Adrenal gland (tissue), 5 donors: Measurements from ENCODE around the gene CHN2.

Source experiments
- POLR2A ChIP-seq, 2 donors: fragments of 450-650 bp; IDR thresholded peaks; one replicate each; pipeline ENCODE4 v1.6.1; 2017; ENCODE audit warnings: antibody characterized with exemption in 2 of 2, mild to moderate bottlenecking in 2 of 2, moderate library complexity in 1 of 2
- TF ChIP-seq, protein P1 (sequence below), 6 experiments: fragments of 450-650 bp in 4 of 6; fragments of 200-600 bp in 2 of 6; sonication (generic) in 1 of 6; IDR thresholded peaks; 1 replicate in 5 of 6; 2 replicates in 1 of 6; pipeline versions ENCODE4 v1.5.1 to v1.8.0; 2016 to 2021; ENCODE audit warnings: antibody characterized with exemption in 6 of 6, mild to moderate bottlenecking in 2 of 6, moderate library complexity in 1 of 6
- donor health status: DM: no; HTN: no; CAD: no.

DNA sequence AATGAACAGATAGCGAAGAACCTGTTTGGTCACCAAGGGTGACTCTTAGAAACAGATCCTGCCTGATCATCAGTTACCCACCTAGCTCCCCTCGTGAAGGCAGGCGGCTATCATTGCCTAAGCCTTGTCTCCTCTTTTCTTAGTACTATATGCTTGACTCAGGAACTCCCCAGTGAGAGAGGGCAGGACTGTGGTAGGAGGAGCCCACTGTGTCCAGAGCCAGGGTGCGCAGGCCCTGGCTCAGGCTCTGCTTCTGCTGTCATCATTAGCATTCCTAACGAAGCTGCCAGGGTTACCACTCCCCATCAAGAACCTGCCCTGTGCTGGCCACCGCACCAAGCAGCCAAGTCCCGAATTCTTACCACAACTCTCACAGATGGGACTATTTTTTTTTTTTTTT lies 160.8 kb downstream of the CHN2 start:
- no peak for TF ChIP-seq POLR2A (IDR thresholded peaks at IDR 0.05)
- TF ChIP-seq, protein P1, sequence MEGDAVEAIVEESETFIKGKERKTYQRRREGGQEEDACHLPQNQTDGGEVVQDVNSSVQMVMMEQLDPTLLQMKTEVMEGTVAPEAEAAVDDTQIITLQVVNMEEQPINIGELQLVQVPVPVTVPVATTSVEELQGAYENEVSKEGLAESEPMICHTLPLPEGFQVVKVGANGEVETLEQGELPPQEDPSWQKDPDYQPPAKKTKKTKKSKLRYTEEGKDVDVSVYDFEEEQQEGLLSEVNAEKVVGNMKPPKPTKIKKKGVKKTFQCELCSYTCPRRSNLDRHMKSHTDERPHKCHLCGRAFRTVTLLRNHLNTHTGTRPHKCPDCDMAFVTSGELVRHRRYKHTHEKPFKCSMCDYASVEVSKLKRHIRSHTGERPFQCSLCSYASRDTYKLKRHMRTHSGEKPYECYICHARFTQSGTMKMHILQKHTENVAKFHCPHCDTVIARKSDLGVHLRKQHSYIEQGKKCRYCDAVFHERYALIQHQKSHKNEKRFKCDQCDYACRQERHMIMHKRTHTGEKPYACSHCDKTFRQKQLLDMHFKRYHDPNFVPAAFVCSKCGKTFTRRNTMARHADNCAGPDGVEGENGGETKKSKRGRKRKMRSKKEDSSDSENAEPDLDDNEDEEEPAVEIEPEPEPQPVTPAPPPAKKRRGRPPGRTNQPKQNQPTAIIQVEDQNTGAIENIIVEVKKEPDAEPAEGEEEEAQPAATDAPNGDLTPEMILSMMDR (IDR thresholded peaks at IDR 0.05) = no peak
